Endothelial cell of umbilical vein (primary cell): ENCODE data around the gene PIK3R1. TPM values are rescaled to one million over a fixed set of nuclear protein-coding genes. Genes with fewer than 3 reads are reported as not detected.

Experiments
- BruUV-seq: library from RNA; stranded (reverse); fragments of 400-500 nt; replicated peaks from 2 replicates; lab custom pipeline; 2021; lab: Mats Ljungman, UMichigan
- CTCF ChIA-PET: fragments of 300-600, 350-600 bp; sonication (Branson Sonifier 250); formaldehyde crosslinking; loops from one replicate; lab custom pipeline; 2021; ENCODE audit warnings: antibody characterized with exemption, inconsistent platforms; lab: Charles Lee
- POLR2A ChIA-PET: fragments of 300-600, 350-600 bp; sonication (Branson Sonifier 250); formaldehyde crosslinking; loops from one replicate; lab custom pipeline; 2021; ENCODE audit warnings: antibody characterized with exemption, inconsistent platforms; lab: Charles Lee
- DNase-seq: peaks from one replicate; pipeline ENCODE4 v3.0.0-alpha.2; 2011; ENCODE audit warnings: low read depth, low spot score
- FAIRE-seq: peaks from 2 replicates; lab custom pipeline; 2011; peaks lifted over from hg19 to GRCh38; lab: Jason Lieb, UNC
- H2AFZ ChIP-seq: 2 replicates; pipeline ENCODE4 v1.6.0; 2012; ENCODE audit warnings: low read depth, low read length, control low read depth, inconsistent platforms
- H3K27ac ChIP-seq: 2 replicates; pipeline ENCODE4 v1.5.1; 2011; ENCODE audit warnings: low read depth, mild to moderate bottlenecking, control low read depth, low read length, moderate library complexity; ENCODE audit not compliant: insufficient read depth
- H3K27me3 ChIP-seq, 2 experiments: 2 replicates each; pipeline versions ENCODE4 v1.6.0 to v1.6.1; 2011; ENCODE audit warnings: low read length in 2 of 2, mixed read lengths in 1 of 2; ENCODE audit not compliant: control insufficient read depth in 2 of 2, insufficient read depth in 2 of 2
- H3K36me3 ChIP-seq, 2 experiments: 2 replicates in 1 of 2; 3 replicates in 1 of 2; pipeline ENCODE4 v1.5.1; 2011; ENCODE audit warnings: low read length in 2 of 2, mild to moderate bottlenecking in 1 of 2, moderate library complexity in 1 of 2; ENCODE audit not compliant: control insufficient read depth in 2 of 2, insufficient read depth in 2 of 2; ENCODE audit errors: extremely low read depth in 1 of 2
- H3K4me1 ChIP-seq: 3 replicates; pipeline ENCODE4 v1.5.1; 2011; ENCODE audit warnings: mild to moderate bottlenecking, low read length; ENCODE audit not compliant: control insufficient read depth, insufficient read depth; ENCODE audit errors: extremely low read depth
- H3K4me2 ChIP-seq: 2 replicates; pipeline ENCODE4 v1.6.1; 2011; ENCODE audit warnings: low read length, control low read depth, mixed read lengths; ENCODE audit not compliant: insufficient read depth
- H3K4me3 ChIP-seq, 3 experiments: fragments of 200-600 bp in 1 of 3; sonication (generic), shearing (Covaris generic) in 1 of 3; replicated peaks in 1 of 3; 2 replicates each; pipeline ENCODE4 v1.5.1; 2011 to 2016; ENCODE audit warnings: control low read depth in 3 of 3, low read length in 3 of 3, mild to moderate bottlenecking in 2 of 3, inconsistent platforms in 1 of 3, low read depth in 1 of 3, moderate library complexity in 1 of 3; ENCODE audit not compliant: insufficient read depth in 1 of 3
- H3K79me2 ChIP-seq: 2 replicates; pipeline ENCODE4 v1.6.0; 2012; ENCODE audit warnings: low read length, inconsistent platforms; ENCODE audit not compliant: control insufficient read depth, insufficient read depth
- H3K9ac ChIP-seq: replicated peaks from 2 replicates; pipeline ENCODE3; 2011; ENCODE audit warnings: low read length, control low read depth; ENCODE audit not compliant: insufficient read depth; ENCODE audit errors: extremely low read depth
- H3K9me1 ChIP-seq: replicated peaks from 3 replicates; pipeline ENCODE4 v1.6.0; 2011; ENCODE audit warnings: mild to moderate bottlenecking, low read length; ENCODE audit not compliant: control insufficient read depth, insufficient read depth; ENCODE audit errors: extremely low read depth
- H3K9me3 ChIP-seq: replicated peaks from 2 replicates; pipeline ENCODE4 v1.5.1; 2012; ENCODE audit warnings: low read length, inconsistent platforms; ENCODE audit not compliant: control insufficient read depth, insufficient read depth
- H4K20me1 ChIP-seq: replicated peaks from 2 replicates; pipeline ENCODE3; 2011; ENCODE audit warnings: mild to moderate bottlenecking, low read length; ENCODE audit not compliant: control insufficient read depth, insufficient read depth; ENCODE audit errors: extremely low read depth
- EZH2 ChIP-seq: IDR thresholded peaks from 2 replicates; pipeline ENCODE4 v1.6.1; 2012; ENCODE audit warnings: borderline replicate concordance, low read depth, mild to moderate bottlenecking, moderate library complexity, low read length, inconsistent platforms; ENCODE audit not compliant: severe bottlenecking
- FOS ChIP-seq: IDR thresholded peaks from 2 replicates; pipeline ENCODE4 v1.6.1; 2011; ENCODE audit warnings: mild to moderate bottlenecking, low read length, moderate library complexity, borderline replicate concordance; ENCODE audit not compliant: insufficient read depth
- GATA2 ChIP-seq: IDR thresholded peaks from 2 replicates; pipeline ENCODE4 v1.7.0; 2011; ENCODE audit warnings: low read depth, mild to moderate bottlenecking, moderate library complexity, mixed read lengths, low read length; ENCODE audit not compliant: insufficient read length, insufficient read depth
- JUN ChIP-seq: IDR thresholded peaks from 2 replicates; pipeline ENCODE4 v1.6.1; 2011; ENCODE audit warnings: borderline replicate concordance, low read depth; ENCODE audit not compliant: insufficient read length, insufficient read depth
- MYC ChIP-seq: IDR thresholded peaks from one replicate; pipeline ENCODE4 v1.6.1; 2011; ENCODE audit warnings: mild to moderate bottlenecking, low read depth, low read length
- POLR2AphosphoS5 ChIP-seq: IDR thresholded peaks from 2 replicates; pipeline ENCODE4 v1.6.1; 2012; ENCODE audit warnings: low read depth, mild to moderate bottlenecking, control low read depth, low read length, moderate library complexity; ENCODE audit not compliant: insufficient read depth
- dilution Hi-C: fragments of 300-500 bp; cut with MboI; formaldehyde crosslinking; loops from one replicate; pipeline ENCODE4 v1.15.0; 2019; ENCODE audit warnings: low sequenced_read_pairs; ENCODE audit not compliant: extremely low pct_ligation_motif_present
- intact Hi-C: fragments of 100-400 bp; cut with micrococcal nuclease; formaldehyde crosslinking; loops from one replicate; pipeline ENCODE4 v1.10.0; 2022
- polyA plus RNA-seq, 4 experiments: library from polyadenylated mRNA; depleted of rRNA in 3 of 4; stranded (reverse) in 3 of 4; unstranded in 1 of 4; fragments of >200 nt; gene quantifications; 2 replicates each; pipeline versions ENCODE4 v1.2.1 to v1.2.3, GENCODE V29; 2011 to 2012; ENCODE audit warnings: missing spikeins in 1 of 4
- total RNA-seq: library from RNA; stranded (reverse); gene quantifications from 2 replicates; pipeline ENCODE4 v1.2.3, GENCODE V29; 2021
- TF ChIP-seq, protein P1 (sequence below): IDR thresholded peaks from 2 replicates; pipeline ENCODE4 v1.6.1; 2011; ENCODE audit not compliant: insufficient read depth, insufficient read length
- TF ChIP-seq, protein P2 (sequence below), 2 donors: IDR thresholded peaks; 1 replicate in 1 of 2; 2 replicates in 1 of 2; pipeline ENCODE4 v1.5.1; 2011; ENCODE audit warnings: low read length in 2 of 2, mild to moderate bottlenecking in 2 of 2, moderate library complexity in 2 of 2, control low read depth in 1 of 2, inconsistent platforms in 1 of 2, low read depth in 1 of 2; ENCODE audit not compliant: insufficient read depth in 1 of 2; ENCODE audit errors: extremely low read depth in 1 of 2

Gene PIK3R1
- total and polyA plus RNA-seq, 2 donors (not counting 3 experiments of a cell fraction or from before 2014, with no cell fraction given) = 2.8 to 30.0 TPM

DNA sequence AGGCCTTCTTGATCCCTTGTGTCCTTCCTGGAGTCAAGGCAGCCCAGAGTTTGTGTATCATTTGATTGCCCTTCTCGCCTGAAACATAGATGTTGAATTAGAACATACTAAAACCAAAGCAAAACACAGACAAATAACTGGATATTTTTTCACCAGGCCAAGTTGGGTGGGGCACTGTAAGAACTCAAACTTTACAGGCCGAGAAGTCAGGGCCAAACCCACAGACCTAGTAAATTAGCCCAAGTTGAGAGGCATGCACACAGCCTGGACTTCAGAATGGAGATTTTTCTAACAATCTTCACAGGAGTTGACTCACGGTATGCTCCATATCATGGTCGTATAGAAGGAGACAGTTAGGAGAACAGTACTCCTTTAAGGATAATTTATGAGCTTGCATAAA, 121.7 kb downstream of the PIK3R1 start:
- FAIRE-seq (no peak), DNase-seq (no peak)
- no peaks in the 10 kb centered on the region for H3K27me3 ChIP-seq
- no peak overlapping the region for H3K27ac ChIP-seq
- H3K4me2 ChIP-seq = no peak overlapping the region
- H2AFZ ChIP-seq = no peak overlapping the region
- no peaks in the 10 kb centered on the region for H3K9me1 ChIP-seq
- no TSS peak for BruUV-seq
- no peaks in the 10 kb centered on the region for H3K9me3 ChIP-seq
- no peaks in the 10 kb centered on the region for H3K79me2 ChIP-seq
- no peak overlapping the region for H3K4me3 ChIP-seq
- CTCF ChIA-PET = no interaction called here
- H3K4me1 ChIP-seq = peaks cover 23% of the 10 kb centered on the region
- no peak overlapping the region for H3K9ac ChIP-seq
- no peaks in the 10 kb centered on the region for H4K20me1 ChIP-seq
- intact Hi-C loops = loop anchor here (2.0 kb wide), 1 partner anchor 120 kb away; no protein-coding TSS in a partner anchor
- TF ChIP-seq GATA2 (no peak), JUN (no peak), MYC (no peak), FOS (no peak), POLR2AphosphoS5 (no peak), EZH2 (no peak)
- TF ChIP-seq, protein P1, sequence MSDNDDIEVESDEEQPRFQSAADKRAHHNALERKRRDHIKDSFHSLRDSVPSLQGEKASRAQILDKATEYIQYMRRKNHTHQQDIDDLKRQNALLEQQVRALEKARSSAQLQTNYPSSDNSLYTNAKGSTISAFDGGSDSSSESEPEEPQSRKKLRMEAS = no peak
- TF ChIP-seq, protein P2, sequence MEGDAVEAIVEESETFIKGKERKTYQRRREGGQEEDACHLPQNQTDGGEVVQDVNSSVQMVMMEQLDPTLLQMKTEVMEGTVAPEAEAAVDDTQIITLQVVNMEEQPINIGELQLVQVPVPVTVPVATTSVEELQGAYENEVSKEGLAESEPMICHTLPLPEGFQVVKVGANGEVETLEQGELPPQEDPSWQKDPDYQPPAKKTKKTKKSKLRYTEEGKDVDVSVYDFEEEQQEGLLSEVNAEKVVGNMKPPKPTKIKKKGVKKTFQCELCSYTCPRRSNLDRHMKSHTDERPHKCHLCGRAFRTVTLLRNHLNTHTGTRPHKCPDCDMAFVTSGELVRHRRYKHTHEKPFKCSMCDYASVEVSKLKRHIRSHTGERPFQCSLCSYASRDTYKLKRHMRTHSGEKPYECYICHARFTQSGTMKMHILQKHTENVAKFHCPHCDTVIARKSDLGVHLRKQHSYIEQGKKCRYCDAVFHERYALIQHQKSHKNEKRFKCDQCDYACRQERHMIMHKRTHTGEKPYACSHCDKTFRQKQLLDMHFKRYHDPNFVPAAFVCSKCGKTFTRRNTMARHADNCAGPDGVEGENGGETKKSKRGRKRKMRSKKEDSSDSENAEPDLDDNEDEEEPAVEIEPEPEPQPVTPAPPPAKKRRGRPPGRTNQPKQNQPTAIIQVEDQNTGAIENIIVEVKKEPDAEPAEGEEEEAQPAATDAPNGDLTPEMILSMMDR (IDR thresholded peaks at IDR 0.05; ENCODE audit: extremely low read depth in 1 of 2, insufficient read depth in 1 of 2, low read depth in 1 of 2, low read length in 2 of 2) = no peak
- H3K36me3 ChIP-seq = no peaks in the 10 kb centered on the region
- dilution Hi-C loops = no loop called here
- POLR2A ChIA-PET = no interaction called here
